IMR-90 (cell line): ENCODE data around the gene SPATA21. TPM values are rescaled to one million over a fixed set of nuclear protein-coding genes. Genes with fewer than 3 reads are reported as not detected.

ENCODE experiments used
- ATAC-seq: fragments of 200-7000 bp; cut with Tn5 transposase; 2 replicates; pipeline ENCODE4 v1.9.1; 2020; ENCODE audit warnings: low read depth, mild to moderate bottlenecking, moderate library complexity
- BruUV-seq: library from RNA; stranded (reverse); fragments of 400-500 nt; replicated peaks from 2 replicates; lab custom pipeline; 2021; lab: Mats Ljungman, UMichigan
- CTCF ChIA-PET: fragments of 300-600 bp; formaldehyde crosslinking; extraction: SDS; loops from one replicate; lab custom pipeline; 2021; ENCODE audit warnings: antibody characterized with exemption; lab: Yijun Ruan, JAX
- POLR2A ChIA-PET: fragments of 300-600 bp; sonication (Branson Sonifier 250); formaldehyde crosslinking; loops from one replicate; lab custom pipeline; 2022; ENCODE audit warnings: antibody characterized with exemption; ENCODE audit not compliant: unreplicated experiment; lab: Charles Lee
- DNase-seq: peaks from one replicate; pipeline ENCODE4 v3.0.0; 2013
- H2AFZ ChIP-seq: replicated peaks from 2 replicates; pipeline ENCODE3; 2013; ENCODE audit warnings: low read length, mild to moderate bottlenecking; ENCODE audit not compliant: poor library complexity
- H2AK5ac ChIP-seq: 2 replicates; pipeline ENCODE4 v1.6.1; 2013; ENCODE audit warnings: low read depth, low read length, inconsistent platforms
- H2AK9ac ChIP-seq: replicated peaks from 2 replicates; pipeline ENCODE3; 2013; ENCODE audit warnings: mild to moderate bottlenecking, low read depth, low read length, moderate library complexity; ENCODE audit not compliant: poor library complexity
- H2BK120ac ChIP-seq: 2 replicates; pipeline ENCODE4 v1.6.1; 2013; ENCODE audit warnings: low read depth, low read length, inconsistent platforms
- H2BK15ac ChIP-seq: 3 replicates; pipeline ENCODE4 v1.6.1; 2013; ENCODE audit warnings: low read depth, low read length, inconsistent platforms
- H2BK20ac ChIP-seq: 2 replicates; pipeline ENCODE4 v1.6.1; 2013; ENCODE audit warnings: low read depth, mild to moderate bottlenecking, inconsistent platforms, low read length, moderate library complexity
- H2BK5ac ChIP-seq: 2 replicates; pipeline ENCODE4 v1.6.1; 2013; ENCODE audit warnings: mild to moderate bottlenecking, low read depth, low read length, inconsistent platforms; ENCODE audit not compliant: poor library complexity, severe bottlenecking
- H3K14ac ChIP-seq: replicated peaks from 2 replicates; pipeline ENCODE4 v1.6.1; 2013; ENCODE audit warnings: low read depth, low read length, inconsistent platforms
- H3K18ac ChIP-seq: 2 replicates; pipeline ENCODE4 v1.6.1; 2013; ENCODE audit warnings: low read depth, low read length, control low read depth
- H3K23ac ChIP-seq: 2 replicates; pipeline ENCODE4 v1.6.1; 2013; ENCODE audit warnings: low read depth, low read length, inconsistent platforms
- H3K27ac ChIP-seq: 2 replicates; pipeline ENCODE4 v1.5.1; 2013; ENCODE audit warnings: mild to moderate bottlenecking, control low read depth, low read length; ENCODE audit not compliant: insufficient read depth
- H3K27me3 ChIP-seq: 2 replicates; pipeline ENCODE4 v1.6.1; 2013; ENCODE audit warnings: low read length; ENCODE audit not compliant: control insufficient read depth, insufficient read depth
- H3K36me3 ChIP-seq: 2 replicates; pipeline ENCODE4 v1.6.1; 2013; ENCODE audit warnings: low read length, mixed read lengths; ENCODE audit not compliant: control insufficient read depth, insufficient read depth
- H3K4ac ChIP-seq: 2 replicates; pipeline ENCODE4 v1.6.1; 2013; ENCODE audit warnings: low read depth, low read length, inconsistent platforms
- H3K4me1 ChIP-seq: 2 replicates; pipeline ENCODE4 v1.6.1; 2013; ENCODE audit warnings: low read length, mixed read lengths; ENCODE audit not compliant: control insufficient read depth, insufficient read depth
- H3K4me2 ChIP-seq: 2 replicates; pipeline ENCODE4 v1.6.1; 2013; ENCODE audit warnings: low read depth, mild to moderate bottlenecking, control low read depth, low read length, moderate library complexity
- H3K4me3 ChIP-seq: 2 replicates; pipeline ENCODE4 v1.5.1; 2013; ENCODE audit warnings: low read depth, mild to moderate bottlenecking, control low read depth, low read length, moderate library complexity; ENCODE audit not compliant: insufficient read depth
- H3K56ac ChIP-seq: 2 replicates; pipeline ENCODE4 v1.6.1; 2013; ENCODE audit warnings: low read length, inconsistent platforms; ENCODE audit not compliant: insufficient read depth; ENCODE audit errors: extremely low read depth
- H3K79me1 ChIP-seq, 2 experiments: 2 replicates each; pipeline ENCODE4 v1.6.1; 2013; ENCODE audit warnings: low read length in 2 of 2, inconsistent platforms in 1 of 2, low read depth in 1 of 2
- H3K9ac ChIP-seq: 2 replicates; pipeline ENCODE4 v1.6.1; 2013; ENCODE audit warnings: low read depth, low read length, control low read depth
- H3K9me1 ChIP-seq: 2 replicates; pipeline ENCODE4 v1.6.1; 2013; ENCODE audit warnings: low read length, inconsistent platforms; ENCODE audit not compliant: insufficient read depth
- H3K9me3 ChIP-seq: 2 replicates; pipeline ENCODE4 v1.6.1; 2013; ENCODE audit warnings: low read length; ENCODE audit not compliant: control insufficient read depth, insufficient read depth
- H4K20me1 ChIP-seq: 2 replicates; pipeline ENCODE4 v1.6.1; 2013; ENCODE audit warnings: low read length, inconsistent platforms; ENCODE audit not compliant: insufficient read depth
- H4K5ac ChIP-seq: 2 replicates; pipeline ENCODE4 v1.6.1; 2013; ENCODE audit warnings: mild to moderate bottlenecking, low read depth, low read length, control low read depth
- H4K8ac ChIP-seq, 2 experiments: 2 replicates each; pipeline ENCODE4 v1.6.1; 2013; ENCODE audit warnings: low read depth in 2 of 2, low read length in 2 of 2, control low read depth in 1 of 2, inconsistent platforms in 1 of 2
- H4K91ac ChIP-seq: 2 replicates; pipeline ENCODE4 v1.6.1; 2013; ENCODE audit warnings: low read depth, low read length, inconsistent platforms; ENCODE audit not compliant: insufficient read depth
- BHLHE40 ChIP-seq: fragments of 150-350 bp; IDR thresholded peaks from 2 replicates; pipeline ENCODE4 v1.6.1; 2016; ENCODE audit warnings: mild to moderate bottlenecking, low read depth, low read length
- CEBPB ChIP-seq: IDR thresholded peaks from 2 replicates; pipeline ENCODE4 v1.6.1; 2012; ENCODE audit warnings: low read depth, low read length, improper control_type of control experiment
- CHD1 ChIP-seq: IDR thresholded peaks from 2 replicates; pipeline ENCODE4 v1.6.1; 2012; ENCODE audit warnings: low read depth, low read length, improper control_type of control experiment
- CTCF ChIP-seq: conservative IDR thresholded peaks from 2 replicates; pipeline ENCODE4 v1.5.1; 2012; ENCODE audit warnings: mild to moderate bottlenecking, low read depth, low read length, improper control_type of control experiment
- ELK1 ChIP-seq: fragments of 150-350 bp; IDR thresholded peaks from 2 replicates; pipeline ENCODE4 v1.6.1; 2016; ENCODE audit warnings: low read depth, mild to moderate bottlenecking, low read length, moderate library complexity, borderline replicate concordance
- FOS ChIP-seq: fragments of 150-350 bp; IDR thresholded peaks from 2 replicates; pipeline ENCODE4 v1.6.1; 2016; ENCODE audit warnings: low read depth, low read length
- MAFK ChIP-seq: IDR thresholded peaks from 2 replicates; pipeline ENCODE4 v1.6.1; 2012; ENCODE audit warnings: low read depth, low read length, improper control_type of control experiment
- MAZ ChIP-seq: IDR thresholded peaks from 2 replicates; pipeline ENCODE4 v1.6.1; 2012; ENCODE audit warnings: low read depth, mild to moderate bottlenecking, low read length, improper control_type of control experiment, moderate library complexity, borderline replicate concordance
- MXI1 ChIP-seq: IDR thresholded peaks from 2 replicates; pipeline ENCODE4 v1.6.1; 2012; ENCODE audit warnings: low read depth, mild to moderate bottlenecking, low read length, moderate library complexity, borderline replicate concordance
- NFE2L2 ChIP-seq: fragments of 150-350 bp; IDR thresholded peaks from 2 replicates; pipeline ENCODE4 v1.6.1; 2016; ENCODE audit warnings: low read depth, mild to moderate bottlenecking, low read length
- POLR2A ChIP-seq: IDR thresholded peaks from 2 replicates; pipeline ENCODE4 v1.6.1; 2012; ENCODE audit warnings: mild to moderate bottlenecking, low read depth, low read length
- RCOR1 ChIP-seq: IDR thresholded peaks from 2 replicates; pipeline ENCODE4 v1.6.1; 2012; ENCODE audit warnings: mild to moderate bottlenecking, low read length, improper control_type of control experiment; ENCODE audit not compliant: insufficient replicate concordance
- RFX5 ChIP-seq: IDR thresholded peaks from 2 replicates; pipeline ENCODE4 v1.8.0; 2012; ENCODE audit warnings: low read depth, mild to moderate bottlenecking, low read length, moderate library complexity
- SMC3 ChIP-seq: fragments of 150-350 bp; IDR thresholded peaks from 2 replicates; pipeline ENCODE4 v1.6.1; 2016; ENCODE audit warnings: low read depth, mild to moderate bottlenecking, antibody characterized with exemption, low read length, moderate library complexity
- USF2 ChIP-seq: fragments of 150-350 bp; IDR thresholded peaks from 2 replicates; pipeline ENCODE4 v1.6.1; 2017; ENCODE audit warnings: mild to moderate bottlenecking, antibody characterized with exemption, low read length, low read depth
- WGBS, 2 experiments: methylation state at CpG; one replicate each; pipeline versions ENCODE4 v1.1.5 to v1.1.7; 2013; ENCODE audit warnings: missing lambda C conversion rate in 2 of 2; ENCODE audit not compliant: insufficient read length in 1 of 2; ENCODE audit errors: extremely low coverage in 2 of 2; 5-methylcytosine and 5-hydroxymethylcytosine counted together
- dilution Hi-C: fragments of 300-500 bp; cut with HindIII; formaldehyde crosslinking; loops from one replicate; pipeline ENCODE4 v1.14.3; 2018; ENCODE audit warnings: low sequenced_read_pairs; ENCODE audit not compliant: unreplicated experiment
- in situ Hi-C: fragments of 300-500 bp; cut with MboI; formaldehyde crosslinking; loops from 3 replicates; pipeline ENCODE4 v1.14.3; 2019; ENCODE audit warnings: low sequenced_read_pairs, inconsistent platforms, mixed read lengths
- intact Hi-C: fragments of 100-400 bp; cut with micrococcal nuclease; formaldehyde crosslinking; loops from 2 replicates; pipeline ENCODE4 v1.10.0; 2022
- polyA plus RNA-seq, 3 experiments: library from polyadenylated mRNA; depleted of rRNA; stranded (reverse); fragments of >200 nt; gene quantifications; 2 replicates each; pipeline ENCODE4 v1.2.3, GENCODE V29; 2012; ENCODE audit warnings: low replicate concordance in 1 of 3
- total RNA-seq: library from RNA; depleted of rRNA; stranded (reverse); fragments of >200 nt; gene quantifications from 2 replicates; pipeline ENCODE4 v1.2.3, GENCODE V29; 2012

SPATA21 gene
- total and polyA plus RNA-seq, 2 of the 4 experiments (the other 2 are of a cell fraction) = not detected

GRCh38 chr1:16442265-16442664, 5.0 kb upstream of the SPATA21 start:
- Histone ChIP-seq H2AK9ac (no peak overlapping the region), H3K79me1 (peaks cover 25 to 62% of the 10 kb centered on the region in 2 experiments), H3K27ac (no peak overlapping the region), H4K8ac (no peak overlapping the region), H3K36me3 (peaks cover 28% of the 10 kb centered on the region), H4K20me1 (peaks cover 24% of the 10 kb centered on the region; the same call in 1 of the 2 replicates), H4K91ac (no peak overlapping the region), H3K23ac (no peak overlapping the region), H2AK5ac (no peak overlapping the region), H4K5ac (no peak overlapping the region), H2BK5ac (no peak overlapping the region), H2BK120ac (no peak overlapping the region), H3K9ac (no peak overlapping the region), H3K18ac (no peak overlapping the region), H3K14ac (no peak overlapping the region), H3K27me3 (no peaks in the 10 kb centered on the region), H3K4ac (no peak overlapping the region), H3K9me1 (peaks cover 9% of the 10 kb centered on the region; the same call in 1 of the 2 replicates), H3K56ac (no peak overlapping the region), H2AFZ (no peak overlapping the region), H3K4me2 (no peak overlapping the region; the same call in 1 of the 2 replicates), H2BK20ac (no peak overlapping the region), H3K9me3 (no peaks in the 10 kb centered on the region), H2BK15ac (no peak overlapping the region), H3K4me3 (no peak overlapping the region), H3K4me1 (peaks cover 2% of the 10 kb centered on the region)
- intact Hi-C loops (no loop called here), in situ Hi-C loops (no loop called here), dilution Hi-C loops (no loop called here)
- ChIA-PET CTCF (no interaction called here), POLR2A (no interaction called here)
- DNase-seq (no peak), ATAC-seq (no peak)
- WGBS, 2 experiments = 100% methylated on average over 1 of the region's 7 CpGs; no CpG with 5 or more reads in 1 of the 2 experiments
- no TSS peak for BruUV-seq
- TF ChIP-seq SMC3 (no peak), FOS (no peak), CHD1 (no peak), CEBPB (no peak), NFE2L2 (no peak), BHLHE40 (no peak), MXI1 (no peak), RCOR1 (no peak), POLR2A (no peak), CTCF (no peak), MAZ (no peak), USF2 (no peak), MAFK (no peak), ELK1 (no peak), RFX5 (no peak)
